GOT3 (cell line): Measurements from ENCODE around the gene STK24.
A peak's percentile ranks its signal among the peaks of the same experiment; 100 is the strongest.

Source experiments
- DNase-seq: peaks from one replicate; lab custom pipeline; 2025; ENCODE audit warnings: mixed read lengths; lab: John Stamatoyannopoulos, UW

Gene STK24

GRCh38 chr13:98511435-98511834 is 65.5 kb downstream of the STK24 start:
- no peak for DNase-seq

- no peak for DNase-seq
These were observed 66.8 kb downstream of the STK24 start for GRCh38 chr13:98510156-98510509.

GRCh38 chr13:98509271-98510155 is 67.4 kb downstream of the STK24 start:
- DNase-seq = no peak

- DNase-seq = no peak
These were observed 68.2 kb downstream of the STK24 start for GRCh38 chr13:98508685-98509084.

- no peak for DNase-seq
These were observed 68.6 kb downstream of the STK24 start for GRCh38 chr13:98508280-98508679.

GRCh38 chr13:98507282-98507797 is 69.6 kb downstream of the STK24 start:
- DNase-seq = no peak

- DNase-seq = no peak
These were observed 70.1 kb downstream of the STK24 start for GRCh38 chr13:98506728-98507230.

- no peak for DNase-seq
These were observed 70.6 kb downstream of the STK24 start for GRCh38 chr13:98506322-98506721.

GRCh38 chr13:98505217-98505616 is 71.7 kb downstream of the STK24 start:
- no peak for DNase-seq

GRCh38 chr13:98504371-98504963 is 72.4 kb downstream of the STK24 start:
- DNase-seq = no peak

GRCh38 chr13:98504029-98504351 is 72.9 kb downstream of the STK24 start:
- DNase-seq = no peak

- no peak for DNase-seq
These were observed 73.5 kb downstream of the STK24 start for GRCh38 chr13:98503175-98504028.

- no peak for DNase-seq
These were observed 75.9 kb downstream of the STK24 start for GRCh38 chr13:98500963-98501421.

GRCh38 chr13:98496966-98497365 is 79.9 kb downstream of the STK24 start:
- no peak for DNase-seq

- DNase-seq = no peak
These were observed 80.5 kb downstream of the STK24 start for GRCh38 chr13:98496479-98496791.

GRCh38 chr13:98495627-98496478 is 81.1 kb downstream of the STK24 start:
- DNase-seq = peak; percentile 99

- no peak for DNase-seq
These were observed 82.1 kb downstream of the STK24 start for GRCh38 chr13:98494769-98495168.

- DNase-seq = no peak
These were observed 83.7 kb downstream of the STK24 start for GRCh38 chr13:98493042-98493712.

- DNase-seq = no peak
These were observed 84.4 kb downstream of the STK24 start for GRCh38 chr13:98492335-98493041.

GRCh38 chr13:98490866-98491265 is 86.0 kb downstream of the STK24 start:
- DNase-seq = no peak
